AG08396 (cell line): ENCODE measurements around the gene PLOD2.

Experiments used
- DNase-seq: peaks from one replicate; pipeline ENCODE4 v3.0.0; 2012; ENCODE audit warnings: low spot score, mixed read lengths

PLOD2 gene

DNA sequence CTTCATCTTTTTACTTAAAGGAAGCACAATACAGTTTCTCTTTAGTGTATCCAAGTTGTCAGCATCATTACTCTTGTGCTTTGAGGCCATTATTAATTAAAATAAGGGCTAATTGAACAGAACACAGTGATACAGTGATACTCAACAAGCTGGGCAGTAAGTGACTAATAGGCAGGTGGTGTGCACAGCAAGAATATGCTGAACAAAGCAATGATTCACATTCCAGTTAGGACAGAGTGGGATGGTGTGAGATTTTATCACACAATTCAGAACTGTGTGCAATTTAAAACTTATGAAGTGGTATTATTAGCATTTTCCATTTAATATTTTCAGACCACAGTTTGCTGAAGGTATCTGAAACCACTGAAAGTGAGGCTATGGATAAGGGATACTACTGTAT is 116.9 kb downstream of the PLOD2 start:
- no peak for DNase-seq

DNA sequence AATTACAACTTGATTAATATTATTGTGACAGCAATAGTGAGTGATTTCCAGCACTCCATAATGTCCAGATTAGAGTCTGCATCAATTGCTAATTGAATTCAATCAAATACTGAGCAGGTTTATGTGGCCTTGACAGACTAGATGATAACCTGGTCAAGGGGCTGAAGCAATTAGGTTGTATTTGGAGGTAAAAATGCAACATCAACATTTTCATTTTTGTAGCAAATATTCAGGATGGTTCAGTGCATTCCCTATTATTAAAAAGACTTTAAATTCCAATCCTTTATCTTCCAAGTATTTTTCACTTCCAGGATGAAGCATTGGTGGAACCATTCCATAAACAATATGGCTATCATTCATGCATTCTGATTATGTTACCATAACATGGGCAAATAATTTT is 120.4 kb downstream of the PLOD2 start:
- DNase-seq = no peak

DNA sequence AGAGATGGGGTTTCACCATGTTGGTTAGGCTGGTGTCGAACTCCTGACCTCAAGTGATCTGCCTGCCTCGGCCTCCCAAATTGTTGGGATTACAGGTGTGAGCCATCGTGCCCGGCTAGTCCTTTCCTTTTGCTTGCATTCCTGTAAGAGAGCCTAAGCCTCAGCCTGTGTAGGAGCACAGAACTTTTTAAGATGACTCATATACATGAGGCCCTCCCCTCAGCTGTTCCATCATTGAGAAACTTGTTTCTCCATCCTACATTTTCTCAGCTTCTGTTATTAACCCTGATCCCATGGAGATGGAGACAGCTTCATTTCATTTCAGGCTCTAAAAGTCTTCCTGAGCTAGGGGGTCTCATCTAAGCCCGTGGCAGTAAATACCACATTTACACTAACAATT is 123.3 kb downstream of the PLOD2 start:
- DNase-seq = peak; percentile 5

DNA sequence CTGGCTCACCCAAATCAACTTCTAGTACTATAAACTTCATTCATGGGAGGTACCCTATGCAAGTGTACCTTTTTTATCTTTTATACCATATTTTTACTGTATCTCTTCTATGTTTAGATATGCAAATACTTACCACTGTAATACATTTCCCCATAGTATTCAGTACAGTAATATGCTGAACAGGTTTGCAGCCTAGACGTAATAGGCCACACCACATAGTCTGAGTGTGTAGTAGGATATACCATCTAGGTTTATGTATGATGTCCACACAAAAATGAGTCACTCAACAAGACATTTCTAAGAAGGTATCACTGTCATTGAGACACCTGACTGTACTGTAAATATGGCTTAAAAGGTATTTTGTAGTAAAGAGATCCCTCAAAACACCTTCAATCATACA is 124.7 kb downstream of the PLOD2 start:
- DNase-seq = no peak

DNA sequence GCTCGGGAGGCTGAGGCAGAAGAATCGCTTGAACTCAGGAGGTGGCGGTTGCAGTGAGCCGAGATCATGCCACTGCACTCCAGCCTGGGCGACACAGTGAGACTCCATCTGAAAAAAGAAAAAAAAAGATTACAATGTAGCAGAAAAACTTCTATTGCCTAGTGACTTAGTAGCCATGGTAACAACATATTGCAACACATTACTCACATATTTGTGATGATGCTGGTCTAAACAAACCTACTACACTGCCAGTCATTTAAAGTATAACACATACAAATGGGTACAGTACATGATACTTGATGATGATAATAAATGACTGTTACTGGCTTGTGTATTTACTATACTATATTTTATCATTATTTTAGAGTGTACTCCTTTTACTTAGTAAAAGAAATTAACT is 125.6 kb downstream of the PLOD2 start:
- no peak for DNase-seq

DNA sequence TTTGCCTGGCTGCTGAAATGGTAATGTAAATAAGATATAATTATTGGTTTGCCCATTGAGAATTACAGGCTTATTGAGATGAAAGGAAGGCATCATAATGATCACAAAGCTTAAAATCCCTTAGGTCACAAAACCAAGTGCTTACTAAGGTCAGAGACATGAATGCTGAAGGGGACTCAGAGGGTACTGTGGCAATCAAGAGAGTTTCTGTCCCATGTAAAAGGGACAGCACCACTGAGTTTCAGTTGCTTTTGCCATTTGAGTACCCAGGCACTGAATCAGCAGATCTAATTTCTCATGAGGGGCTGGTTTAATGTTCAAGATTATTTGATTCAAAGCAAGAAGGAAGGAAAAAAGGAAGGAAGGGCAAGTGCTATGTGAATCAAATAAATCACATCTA is 127.0 kb downstream of the PLOD2 start:
- no peak for DNase-seq

DNA sequence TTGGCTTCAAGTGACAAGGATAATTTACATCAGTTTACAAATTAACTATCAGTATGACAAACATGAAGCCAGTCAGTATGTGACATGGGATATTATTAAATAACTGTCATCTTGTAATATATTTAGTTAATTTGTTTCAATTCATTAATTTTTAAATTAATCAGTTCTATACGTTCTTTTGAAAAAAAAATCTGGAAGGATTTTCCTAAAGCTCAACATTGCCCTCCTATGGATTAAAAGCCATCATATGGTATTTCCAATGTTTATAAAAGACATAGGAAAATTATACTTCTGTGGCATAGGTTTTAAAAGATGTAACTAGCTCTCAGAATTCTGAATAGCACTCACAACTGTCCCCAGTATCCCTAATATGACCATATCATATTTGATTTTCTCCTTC is 134.4 kb downstream of the PLOD2 start:
- no peak for DNase-seq

DNA sequence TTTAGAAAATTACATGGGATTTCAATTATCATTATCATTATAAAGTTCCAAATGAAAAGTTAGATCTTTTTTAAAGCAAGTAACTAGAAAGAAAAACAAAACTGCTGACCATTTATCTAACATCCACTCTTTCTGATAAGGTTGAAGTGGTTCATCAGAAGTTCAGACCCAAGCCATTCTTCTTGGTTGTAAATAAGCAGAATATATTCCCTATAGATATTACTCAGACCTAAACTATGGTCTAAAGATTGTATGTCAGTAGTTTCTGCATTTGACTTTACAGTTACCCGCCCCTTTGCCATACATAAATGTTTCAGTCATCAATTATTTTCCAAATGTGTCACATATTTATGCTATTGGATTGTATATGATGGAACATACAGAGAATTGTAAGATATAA is 136.7 kb downstream of the PLOD2 start:
- DNase-seq = no peak

DNA sequence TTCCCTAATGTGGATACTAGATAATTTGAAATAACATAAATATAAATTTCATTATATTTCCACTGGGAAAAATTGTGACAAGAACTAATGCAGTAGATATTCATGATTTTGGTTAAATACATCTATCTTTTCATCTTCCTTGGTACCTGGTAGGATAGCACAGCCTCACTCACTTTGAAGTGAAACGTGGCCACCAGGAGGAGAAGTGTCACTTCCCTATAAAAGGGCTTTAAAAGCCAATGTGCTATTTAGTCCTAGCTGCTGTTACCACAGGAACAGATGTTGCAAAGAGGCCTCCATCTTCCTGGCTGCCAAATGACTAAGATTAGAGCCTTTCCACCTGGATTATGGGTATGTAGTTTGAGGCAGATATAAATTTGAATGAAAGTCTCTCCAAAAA is 140.0 kb downstream of the PLOD2 start:
- DNase-seq = no peak

DNA sequence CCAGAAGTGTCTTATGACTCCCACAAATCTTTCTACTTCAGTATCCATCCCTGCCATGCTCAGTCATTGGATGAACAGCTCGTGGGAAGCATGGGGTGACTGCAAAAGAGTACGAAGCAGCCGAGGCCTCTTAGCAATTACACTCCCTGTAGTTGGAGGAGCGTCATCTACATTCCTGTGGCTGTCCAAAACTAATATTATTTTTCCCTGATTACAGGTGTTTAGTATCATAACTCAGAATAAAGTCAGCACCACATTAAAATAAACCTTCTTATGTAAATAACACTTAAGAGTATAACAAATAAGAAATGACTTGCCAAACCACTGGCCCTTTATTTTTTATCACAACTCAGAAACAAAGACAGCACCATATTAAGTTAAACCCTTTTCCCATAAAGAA is 141.5 kb downstream of the PLOD2 start:
- peak; percentile 5 for DNase-seq
